Hepatocyte (in vitro differentiated cells): ENCODE results near the gene MIGA2. TPM values are rescaled to one million over a fixed set of nuclear protein-coding genes. Genes with fewer than 3 reads are reported as not detected.

Source experiments
- DNase-seq: peaks from one replicate; pipeline ENCODE4 v3.0.0-alpha.2; 2016; ENCODE audit warnings: low spot score
- H2AFZ ChIP-seq: fragments of 200-600 bp; sonication (generic); 2 replicates; pipeline ENCODE4 v1.6.0; 2016; ENCODE audit warnings: antibody characterized with exemption, mild to moderate bottlenecking
- H3K27ac ChIP-seq: fragments of 200-600 bp; sonication (generic); 2 replicates; pipeline ENCODE4 v1.5.1; 2016; ENCODE audit warnings: mild to moderate bottlenecking
- H3K27me3 ChIP-seq: fragments of 200-600 bp; sonication (generic); 2 replicates; pipeline ENCODE4 v1.6.1; 2016
- H3K36me3 ChIP-seq: fragments of 200-600 bp; sonication (generic); replicated peaks from 2 replicates; pipeline ENCODE4 v1.5.1; 2016; ENCODE audit warnings: low read depth; ENCODE audit not compliant: insufficient read depth
- H3K4me1 ChIP-seq: fragments of 200-600 bp; sonication (generic); 2 replicates; pipeline ENCODE4 v1.5.1; 2016; ENCODE audit warnings: mild to moderate bottlenecking, moderate library complexity; ENCODE audit not compliant: insufficient read depth
- H3K4me2 ChIP-seq: fragments of 200-600 bp; sonication (generic); 2 replicates; pipeline ENCODE4 v1.6.0; 2016
- H3K4me3 ChIP-seq: fragments of 200-600 bp; sonication (generic); 2 replicates; pipeline ENCODE4 v1.5.1; 2016; ENCODE audit warnings: mild to moderate bottlenecking
- H3K79me2 ChIP-seq: fragments of 200-600 bp; sonication (generic); 2 replicates; pipeline ENCODE4 v1.6.0; 2017; ENCODE audit warnings: mild to moderate bottlenecking
- H3K9me2 ChIP-seq: fragments of 200-600 bp; sonication (generic); replicated peaks from 2 replicates; pipeline ENCODE4 v1.6.0; 2017; ENCODE audit warnings: mild to moderate bottlenecking; ENCODE audit not compliant: insufficient read depth
- H3K9me3 ChIP-seq: fragments of 200-600 bp; sonication (generic); 2 replicates; pipeline ENCODE4 v1.5.1; 2016; ENCODE audit warnings: low read depth, mild to moderate bottlenecking
- H4K20me1 ChIP-seq: fragments of 200-600 bp; sonication (generic); 2 replicates; pipeline ENCODE4 v1.6.0; 2016; ENCODE audit warnings: mild to moderate bottlenecking; ENCODE audit not compliant: insufficient read depth, poor library complexity, severe bottlenecking
- EZH2 ChIP-seq: fragments of 200-600 bp; sonication (generic); IDR thresholded peaks from 2 replicates; pipeline ENCODE4 v1.6.1; 2016; ENCODE audit warnings: antibody characterized with exemption, mild to moderate bottlenecking, borderline replicate concordance
- EZH2phosphoT487 ChIP-seq: fragments of 200-600 bp; sonication (generic); IDR thresholded peaks from one replicate; pipeline ENCODE4 v1.6.1; 2018; ENCODE audit warnings: antibody characterized with exemption, mild to moderate bottlenecking, low read depth, moderate library complexity; ENCODE audit not compliant: unreplicated experiment, severe bottlenecking
- WGBS: methylation state at CpG from one replicate; pipeline ENCODE4 v1.1.6; 2016; ENCODE audit warnings: low lambda C conversion rate; ENCODE audit errors: missing lambda C conversion rate; 5-methylcytosine and 5-hydroxymethylcytosine counted together
- polyA plus RNA-seq: library from polyadenylated mRNA; unstranded; fragments of >200 nt; fragmentation: Nextera tagmentation; extraction: Ambion mirVana; gene quantifications from 2 replicates; pipeline ENCODE4 v1.2.1, GENCODE V29; 2016
- total RNA-seq: library from RNA; depleted of rRNA; stranded (reverse); fragments of >200 nt; gene quantifications from 2 replicates; pipeline ENCODE4 v1.2.3, GENCODE V29; 2014
- TF ChIP-seq, protein P1 (sequence below): fragments of 200-600 bp; sonication (generic); IDR thresholded peaks from 2 replicates; pipeline ENCODE4 v1.5.1; 2016; ENCODE audit warnings: antibody characterized with exemption, mild to moderate bottlenecking; ENCODE audit not compliant: poor library complexity

MIGA2 gene
- total and polyA plus RNA-seq, 2 experiments from 2014 or later, result 23.4 to 29.5 TPM

- TF ChIP-seq EZH2phosphoT487, result no peak
- no peak for DNase-seq
- no peaks in the 10 kb centered on the region for H3K9me2 ChIP-seq
- H3K9me3 ChIP-seq, result no peaks in the 10 kb centered on the region
- no peak overlapping the region for H3K27ac ChIP-seq
- H3K4me3 ChIP-seq, result no peak overlapping the region
- H3K36me3 ChIP-seq, result no peaks in the 10 kb centered on the region
- H3K4me2 ChIP-seq, result no peak overlapping the region
- no peaks in the 10 kb centered on the region for H4K20me1 ChIP-seq
- WGBS, result 90% methylated on average over 7 of the region's 7 CpGs
- H3K79me2 ChIP-seq, result peaks cover 27% of the 10 kb centered on the region
- H3K4me1 ChIP-seq, result peaks cover 5% of the 10 kb centered on the region
- no peak overlapping the region for H2AFZ ChIP-seq
- H3K27me3 ChIP-seq, result no peaks in the 10 kb centered on the region
Measured at GRCh38 chr9:129084087-129084486, 47.7 kb downstream of the MIGA2 start.

DNA sequence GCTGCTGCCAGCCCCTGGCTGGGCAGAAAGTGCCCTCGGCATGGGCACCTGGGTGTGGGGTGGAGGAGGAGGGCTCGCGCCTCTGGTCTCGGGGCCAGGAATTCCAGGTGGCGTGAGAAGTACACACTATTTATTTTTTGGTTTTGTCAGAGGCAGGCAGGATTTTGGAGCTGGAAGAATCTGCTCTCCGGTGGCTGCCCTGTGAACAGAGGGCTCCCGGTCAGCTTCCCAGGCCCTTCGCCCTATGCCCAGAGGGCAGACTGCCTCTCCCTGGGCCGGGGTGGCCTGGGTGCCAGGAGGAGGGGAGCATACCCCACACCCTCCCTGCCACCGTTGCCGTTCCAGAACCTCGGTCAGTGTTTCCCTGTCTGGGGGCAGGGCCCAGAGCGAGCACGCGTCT lies 52.8 kb downstream of the MIGA2 start:
- no peak overlapping the region for H3K27ac ChIP-seq
- H3K9me3 ChIP-seq, result no peaks in the 10 kb centered on the region
- H3K4me2 ChIP-seq, result no peak overlapping the region
- H3K27me3 ChIP-seq, result no peaks in the 10 kb centered on the region
- H3K79me2 ChIP-seq, result no peaks in the 10 kb centered on the region
- 92% methylated on average over 15 of the region's 15 CpGs for WGBS
- no peak for DNase-seq
- no peaks in the 10 kb centered on the region for H3K36me3 ChIP-seq
- TF ChIP-seq EZH2phosphoT487, result no peak
- TF ChIP-seq EZH2, result no peak
- TF ChIP-seq, protein P1, sequence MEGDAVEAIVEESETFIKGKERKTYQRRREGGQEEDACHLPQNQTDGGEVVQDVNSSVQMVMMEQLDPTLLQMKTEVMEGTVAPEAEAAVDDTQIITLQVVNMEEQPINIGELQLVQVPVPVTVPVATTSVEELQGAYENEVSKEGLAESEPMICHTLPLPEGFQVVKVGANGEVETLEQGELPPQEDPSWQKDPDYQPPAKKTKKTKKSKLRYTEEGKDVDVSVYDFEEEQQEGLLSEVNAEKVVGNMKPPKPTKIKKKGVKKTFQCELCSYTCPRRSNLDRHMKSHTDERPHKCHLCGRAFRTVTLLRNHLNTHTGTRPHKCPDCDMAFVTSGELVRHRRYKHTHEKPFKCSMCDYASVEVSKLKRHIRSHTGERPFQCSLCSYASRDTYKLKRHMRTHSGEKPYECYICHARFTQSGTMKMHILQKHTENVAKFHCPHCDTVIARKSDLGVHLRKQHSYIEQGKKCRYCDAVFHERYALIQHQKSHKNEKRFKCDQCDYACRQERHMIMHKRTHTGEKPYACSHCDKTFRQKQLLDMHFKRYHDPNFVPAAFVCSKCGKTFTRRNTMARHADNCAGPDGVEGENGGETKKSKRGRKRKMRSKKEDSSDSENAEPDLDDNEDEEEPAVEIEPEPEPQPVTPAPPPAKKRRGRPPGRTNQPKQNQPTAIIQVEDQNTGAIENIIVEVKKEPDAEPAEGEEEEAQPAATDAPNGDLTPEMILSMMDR, result no peak
- H3K4me3 ChIP-seq, result no peak overlapping the region
- no peak overlapping the region for H2AFZ ChIP-seq
- H4K20me1 ChIP-seq, result no peaks in the 10 kb centered on the region
- H3K4me1 ChIP-seq, result no peaks in the 10 kb centered on the region
- no peaks in the 10 kb centered on the region for H3K9me2 ChIP-seq

DNA sequence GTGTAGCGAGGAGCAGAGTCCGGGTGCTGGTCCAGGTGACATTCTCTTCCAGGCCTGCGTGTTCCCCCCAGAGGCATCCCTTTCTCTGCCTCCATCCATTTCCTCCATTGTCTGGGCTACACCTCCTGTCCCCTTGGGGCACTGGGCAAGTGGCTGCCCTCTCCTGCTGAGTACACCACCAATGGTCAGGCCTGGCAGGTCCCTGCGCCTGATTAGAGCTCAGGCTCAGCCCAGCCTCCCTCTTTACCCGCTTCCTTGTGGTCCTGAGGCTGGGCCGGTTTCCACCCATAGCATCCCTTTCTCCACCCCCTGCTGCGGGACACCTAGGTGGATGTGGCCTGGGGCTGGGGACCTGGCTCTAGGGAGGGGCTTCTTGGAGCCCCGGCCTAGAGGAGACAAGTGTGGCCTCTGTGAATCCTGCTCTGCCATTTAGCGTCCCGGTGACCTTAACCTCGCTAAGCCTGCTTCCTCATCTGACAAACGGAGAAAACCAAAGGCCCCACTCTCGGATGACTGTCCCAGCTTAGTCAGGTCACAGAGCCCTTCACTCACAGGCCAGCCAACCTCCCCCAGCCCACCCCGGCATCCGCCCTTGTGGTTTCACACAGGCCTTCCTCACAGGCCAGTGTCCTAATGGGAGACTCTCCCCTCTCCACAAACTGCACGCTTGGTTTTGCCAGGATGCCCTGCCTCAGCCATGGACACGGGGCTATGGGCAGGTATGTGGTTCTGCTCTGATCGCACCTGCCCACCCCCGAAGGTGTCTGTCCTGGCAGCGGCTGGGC lies 57.4 kb downstream of the MIGA2 start:
- DNase-seq, result no peak
- Histone ChIP-seq H3K27ac (no peak overlapping the region), H3K9me2 (no peaks in the 10 kb centered on the region), H3K27me3 (no peaks in the 10 kb centered on the region), H4K20me1 (no peaks in the 10 kb centered on the region), H3K79me2 (no peaks in the 10 kb centered on the region), H2AFZ (no peak overlapping the region), H3K4me1 (no peaks in the 10 kb centered on the region), H3K4me3 (no peak overlapping the region), H3K4me2 (no peak overlapping the region), H3K36me3 (no peaks in the 10 kb centered on the region), H3K9me3 (no peaks in the 10 kb centered on the region)
- TF ChIP-seq EZH2, result no peak
- TF ChIP-seq EZH2phosphoT487, result no peak
- 83% methylated on average over 20 of the region's 20 CpGs for WGBS

DNA sequence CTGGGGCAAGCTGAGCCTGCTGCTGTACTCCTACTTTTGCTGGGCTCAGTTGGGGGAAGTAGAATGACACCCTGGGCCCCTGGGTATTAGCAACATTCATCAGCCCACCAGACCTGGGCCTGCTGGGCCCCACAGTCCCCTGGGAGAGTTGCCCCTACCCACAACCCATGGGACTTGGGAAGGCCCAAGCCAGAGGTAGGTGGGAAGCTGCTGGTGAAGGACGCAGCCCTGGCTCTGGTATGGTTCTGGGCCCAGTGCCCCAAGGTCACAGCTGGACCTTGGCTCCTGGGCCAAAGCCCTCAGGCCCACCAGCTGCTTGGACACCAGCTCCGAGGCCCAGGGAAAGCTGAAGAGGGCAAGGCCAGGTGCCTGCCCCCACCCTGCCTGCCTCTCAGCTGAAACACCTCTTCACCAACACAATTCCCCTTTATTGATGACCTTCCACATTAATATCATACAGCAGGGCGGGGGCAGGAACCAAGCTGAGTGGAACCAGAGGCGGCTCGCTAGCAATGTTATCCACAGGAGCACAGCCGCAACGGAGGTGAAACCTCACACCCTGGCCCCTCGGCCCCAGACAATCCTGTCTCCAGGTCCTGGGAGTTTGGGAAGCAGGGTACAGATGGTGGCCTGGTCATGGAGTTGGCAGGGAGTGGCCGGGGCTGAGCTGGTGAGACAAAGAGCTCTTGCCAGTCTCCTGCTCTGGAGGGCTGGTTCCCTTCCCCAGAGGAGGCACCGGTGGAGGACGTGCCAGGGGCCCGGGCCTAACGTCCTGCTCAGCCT lies 58.2 kb downstream of the MIGA2 start:
- Histone ChIP-seq H3K36me3 (no peaks in the 10 kb centered on the region), H3K79me2 (no peaks in the 10 kb centered on the region), H3K9me3 (no peaks in the 10 kb centered on the region), H2AFZ (no peak overlapping the region), H3K27ac (no peak overlapping the region), H3K9me2 (no peaks in the 10 kb centered on the region), H3K4me1 (no peaks in the 10 kb centered on the region), H3K27me3 (no peaks in the 10 kb centered on the region), H3K4me3 (no peak overlapping the region), H3K4me2 (no peak overlapping the region), H4K20me1 (no peaks in the 10 kb centered on the region)
- DNase-seq, result no peak
- 96% methylated on average over 13 of the region's 13 CpGs for WGBS
- TF ChIP-seq, protein P1, result no peak
- TF ChIP-seq EZH2phosphoT487 (no peak), EZH2 (no peak)
